RWPE2 (cell line): ENCODE measurements around the gene RAB11FIP3.
A peak's percentile ranks its signal among the peaks of the same experiment; 100 is the strongest.

Experiments used
- ATAC-seq: fragments of 200-7000 bp; cut with Tn5 transposase; 3 replicates; pipeline ENCODE4 v1.9.1; 2021; ENCODE audit warnings: low read depth
- DNase-seq: peaks from one replicate; pipeline ENCODE4 v3.0.0-alpha.2; 2020; ENCODE audit warnings: low spot score
- H3K27ac ChIP-seq: fragments of 450-650 bp; 2 replicates; pipeline ENCODE4 v1.5.1; 2017; ENCODE audit warnings: mild to moderate bottlenecking; ENCODE audit not compliant: poor library complexity, severe bottlenecking
- H3K27me3 ChIP-seq: fragments of 250-450 bp; sonication (Bioruptor Pico); 2 replicates; pipeline ENCODE4 v1.5.1; 2021; ENCODE audit warnings: mild to moderate bottlenecking, moderate library complexity; ENCODE audit not compliant: insufficient read depth, poor library complexity, severe bottlenecking
- H3K36me3 ChIP-seq: fragments of 250-450 bp; sonication (Bioruptor Pico); 2 replicates; pipeline ENCODE4 v1.5.1; 2020; ENCODE audit warnings: low read depth, mild to moderate bottlenecking, moderate library complexity
- H3K4me1 ChIP-seq: fragments of 250-450 bp; sonication (Bioruptor Pico); 2 replicates; pipeline ENCODE4 v1.5.1; 2021; ENCODE audit warnings: mild to moderate bottlenecking, moderate library complexity; ENCODE audit not compliant: insufficient read depth, poor library complexity, severe bottlenecking
- H3K4me3 ChIP-seq: fragments of 250-450 bp; sonication (Bioruptor Pico); 2 replicates; pipeline ENCODE4 v1.5.1; 2021; ENCODE audit warnings: mild to moderate bottlenecking, moderate library complexity; ENCODE audit not compliant: severe bottlenecking
- H3K9me3 ChIP-seq: fragments of 250-450 bp; sonication (Bioruptor Pico); 2 replicates; pipeline ENCODE4 v1.5.1; 2021; ENCODE audit warnings: mild to moderate bottlenecking, moderate library complexity; ENCODE audit not compliant: severe bottlenecking
- CTCF ChIP-seq: fragments of 450-650 bp; IDR thresholded peaks from one replicate; pipeline ENCODE4 v1.5.1; 2017; ENCODE audit warnings: mild to moderate bottlenecking, moderate library complexity; ENCODE audit not compliant: poor library complexity, severe bottlenecking

The RAB11FIP3 gene

GRCh38 chr16:521381-522210, 96.1 kb downstream of the RAB11FIP3 start:
- peak; percentile 5 for TF ChIP-seq CTCF
- Histone ChIP-seq H3K27ac (no peak overlapping the region), H3K4me3 (no peak overlapping the region), H3K36me3 (peaks cover 7% of the 10 kb centered on the region; the same call in 1 of the 2 replicates), H3K27me3 (no peaks in the 10 kb centered on the region), H3K9me3 (no peaks in the 10 kb centered on the region), H3K4me1 (peaks cover 13% of the 10 kb centered on the region)
- DNase-seq (no peak), ATAC-seq (no peak)

GRCh38 chr16:522320-523096, 97.1 kb downstream of the RAB11FIP3 start:
- Histone ChIP-seq H3K27me3 (no peaks in the 10 kb centered on the region), H3K4me1 (peaks cover 13% of the 10 kb centered on the region), H3K4me3 (no peak overlapping the region), H3K9me3 (no peaks in the 10 kb centered on the region), H3K36me3 (peaks cover 7% of the 10 kb centered on the region; the same call in 1 of the 2 replicates), H3K27ac (no peak overlapping the region)
- TF ChIP-seq CTCF = no peak
- ATAC-seq (no peak), DNase-seq (no peak)

- ATAC-seq (no peak), DNase-seq (no peak)
- peaks cover 13% of the 10 kb centered on the region for H3K4me1 ChIP-seq
- no peak for TF ChIP-seq CTCF
- peaks cover 7% of the 10 kb centered on the region; the same call in 1 of the 2 replicates for H3K36me3 ChIP-seq
- no peaks in the 10 kb centered on the region for H3K9me3 ChIP-seq
- H3K27ac ChIP-seq = no peak overlapping the region
- no peak overlapping the region for H3K4me3 ChIP-seq
- no peaks in the 10 kb centered on the region for H3K27me3 ChIP-seq
These were observed 97.8 kb downstream of the RAB11FIP3 start for GRCh38 chr16:523097-523741.

GRCh38 chr16:524274-525040, 99.0 kb downstream of the RAB11FIP3 start:
- peaks cover 11% of the 10 kb centered on the region for H3K36me3 ChIP-seq
- peaks cover 13% of the 10 kb centered on the region for H3K4me1 ChIP-seq
- no peak overlapping the region for H3K4me3 ChIP-seq
- no peaks in the 10 kb centered on the region for H3K27me3 ChIP-seq
- no peak for ATAC-seq
- peak overlapping the region; percentile 91 for H3K27ac ChIP-seq
- H3K9me3 ChIP-seq = no peaks in the 10 kb centered on the region
- no peak for TF ChIP-seq CTCF
- DNase-seq = no peak
